Adipose tissue (tissue), 3 donors: Measurements from ENCODE around the gene CBX4. TPM values are rescaled to one million over a fixed set of nuclear protein-coding genes. Genes with fewer than 3 reads are reported as not detected.

Source experiments
- H3K27ac ChIP-seq: one replicate; pipeline ENCODE4 v1.5.1; 2013; ENCODE audit warnings: low read depth, low read length
- WGBS, 3 donors: extraction: QIAGEN DNeasy Blood & Tissue Kit; methylation state at CpG; one replicate each; pipeline ENCODE4 v1.1.7; 2013; 5-methylcytosine and 5-hydroxymethylcytosine counted together
- polyA plus RNA-seq, 3 donors: library from polyadenylated mRNA; stranded (reverse); fragments of 200-250 nt; gene quantifications; one replicate each; pipeline ENCODE4 v1.2.3, GENCODE V29; 2013
- donor health status: healthy with polysubstance abuse.
- donor health status: Bipolar disorder and iron deficiency.
- donor health status: healthy.

CBX4 gene
- polyA plus RNA-seq, 3 donors = 6.3 to 10.6 (median 8.0) TPM

DNA sequence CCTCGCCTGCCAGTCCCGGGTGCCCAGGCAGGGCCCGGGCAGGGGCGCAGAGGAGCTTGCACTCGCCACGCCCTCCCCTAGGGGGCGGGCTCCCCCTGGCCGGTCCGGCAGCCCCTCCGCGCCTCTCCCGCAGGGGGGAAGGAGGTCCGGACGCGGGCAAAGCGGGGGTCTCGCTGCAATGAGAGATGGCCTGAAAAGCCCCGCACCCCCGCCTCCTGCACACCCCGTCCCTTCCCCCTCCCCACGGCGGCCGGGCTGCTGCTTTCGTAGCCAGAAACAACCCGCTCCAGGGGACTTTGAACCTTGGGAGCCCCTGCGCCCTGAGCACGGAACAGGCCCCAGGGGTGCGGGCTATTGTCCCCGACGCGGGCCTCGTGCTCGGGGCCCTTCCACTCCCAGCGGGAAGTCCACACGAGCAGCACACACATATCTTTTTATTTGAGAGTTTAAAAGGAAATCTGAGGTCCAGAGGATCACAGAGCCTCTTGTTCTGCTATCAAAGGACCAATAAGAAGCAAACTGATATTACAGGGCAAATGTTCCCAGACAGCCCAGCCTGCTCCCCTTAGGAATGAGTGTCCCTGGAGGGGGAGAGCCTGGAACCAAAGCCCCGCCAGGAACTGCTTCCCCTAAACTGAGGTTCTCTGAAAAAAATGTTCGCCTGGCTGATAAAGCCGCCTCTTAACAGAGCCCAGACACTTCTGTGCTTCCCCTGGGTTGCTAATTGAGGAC is 5.8 kb upstream of the CBX4 start:
- WGBS, 3 donors = 3 to 7% (median 3%) methylated on average over 27 to 38 of the region's 38 CpGs

DNA sequence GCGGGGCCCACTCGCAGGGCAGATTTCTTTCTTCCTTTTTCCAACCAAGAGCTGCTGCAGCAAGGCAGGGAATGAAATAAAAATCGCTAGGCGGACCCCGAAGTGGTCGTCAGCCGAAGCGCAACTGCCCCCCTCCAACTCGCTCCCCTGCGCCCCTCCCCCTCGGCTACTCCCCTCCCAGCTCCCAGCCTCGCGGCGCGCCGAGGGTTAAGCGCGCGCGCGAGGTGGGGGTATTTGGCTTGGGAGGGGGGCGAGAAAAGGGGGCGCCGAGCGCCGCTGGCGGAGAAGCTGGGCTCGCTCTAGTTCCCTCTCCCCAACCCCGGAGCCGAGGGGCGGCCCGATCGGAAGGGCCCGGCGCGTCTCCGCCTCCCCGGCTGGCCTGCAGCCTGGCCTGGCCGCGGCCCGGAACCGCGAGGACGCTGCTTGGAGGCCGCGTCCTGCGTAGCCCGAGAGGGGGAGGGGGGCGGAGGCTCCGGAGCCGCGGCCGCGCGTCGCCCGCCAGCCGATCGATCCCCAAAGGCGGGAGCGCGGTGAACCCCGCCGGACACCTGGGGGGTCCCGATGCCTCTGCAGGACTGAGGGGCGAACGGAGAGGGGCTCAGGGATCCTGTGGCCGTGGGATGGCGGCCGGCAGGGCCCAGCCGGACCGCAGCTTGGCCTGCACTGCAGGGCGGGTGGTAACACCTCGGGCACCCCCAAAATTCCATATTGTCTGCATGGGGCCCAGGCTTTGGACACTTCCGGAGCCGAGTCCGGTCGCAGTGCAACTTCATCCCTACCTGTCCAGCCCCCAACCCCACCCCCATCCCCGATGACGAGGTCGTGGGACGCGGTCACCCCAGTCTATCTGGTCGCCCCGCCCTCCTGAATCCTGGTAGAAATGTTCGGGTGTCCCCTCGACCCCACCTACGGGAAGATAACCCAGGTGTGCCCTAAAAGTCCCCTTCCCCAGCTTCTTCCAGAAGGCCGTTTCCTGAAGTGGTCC is 4.9 kb upstream of the CBX4 start:
- 1 to 3% (median 2%) methylated on average over 52 to 89 of the region's 89 CpGs for WGBS, 3 donors
- H3K27ac ChIP-seq = no peak overlapping the region

More for the DNA sequence above, 5.8 kb upstream of the CBX4 start:
- no peak overlapping the region for H3K27ac ChIP-seq

- WGBS, 3 donors = 0 to 2% (median 1%) methylated on average over 39 of the region's 39 CpGs
- no peak overlapping the region for H3K27ac ChIP-seq
These were observed 4.2 kb upstream of the CBX4 start for GRCh38 chr17:79843474-79843815.

DNA sequence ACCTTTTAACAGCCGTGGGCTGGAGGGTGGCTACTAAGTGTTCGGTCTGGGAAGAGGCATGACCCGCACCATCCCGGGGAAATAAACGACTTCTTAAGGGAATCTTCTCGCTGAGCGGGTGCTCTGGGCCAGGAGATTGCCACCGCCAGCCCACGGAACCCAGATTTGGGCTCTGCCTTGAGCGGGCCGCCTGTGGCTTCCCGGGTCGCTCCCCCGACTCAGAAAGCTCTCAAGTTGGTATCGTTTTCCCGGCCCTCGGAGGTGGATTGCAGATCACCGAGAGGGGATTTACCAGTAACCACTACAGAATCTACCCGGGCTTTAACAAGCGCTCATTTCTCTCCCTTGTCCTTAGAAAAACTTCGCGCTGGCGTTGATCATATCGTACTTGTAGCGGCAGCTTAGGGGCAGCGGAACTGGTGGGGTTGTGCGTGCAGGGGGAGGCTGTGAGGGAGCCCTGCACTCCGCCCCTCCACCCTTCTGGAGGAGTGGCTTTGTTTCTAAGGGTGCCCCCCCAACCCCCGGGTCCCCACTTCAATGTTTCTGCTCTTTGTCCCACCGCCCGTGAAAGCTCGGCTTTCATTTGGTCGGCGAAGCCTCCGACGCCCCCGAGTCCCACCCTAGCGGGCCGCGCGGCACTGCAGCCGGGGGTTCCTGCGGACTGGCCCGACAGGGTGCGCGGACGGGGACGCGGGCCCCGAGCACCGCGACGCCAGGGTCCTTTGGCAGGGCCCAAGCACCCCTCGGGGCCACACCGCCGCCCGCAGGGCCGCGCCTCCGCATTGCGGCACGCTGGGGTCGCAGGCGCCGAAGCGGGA is 3.6 kb upstream of the CBX4 start:
- WGBS, 3 donors = 4 to 7% (median 5%) methylated on average over 52 to 66 of the region's 66 CpGs
- H3K27ac ChIP-seq = no peak overlapping the region

GRCh38 chr17:79842136-79842655 is 3.0 kb upstream of the CBX4 start:
- H3K27ac ChIP-seq = no peak overlapping the region
- 15 to 18% (median 16%) methylated on average over 20 of the region's 20 CpGs for whole genome bisulfite sequencing, 3 donors

- 4 to 6% (median 5%) methylated on average over 49 to 55 of the region's 55 CpGs for WGBS, 3 donors
- H3K27ac ChIP-seq = no peak overlapping the region
These were observed 2.3 kb upstream of the CBX4 start for GRCh38 chr17:79841369-79842135.

DNA sequence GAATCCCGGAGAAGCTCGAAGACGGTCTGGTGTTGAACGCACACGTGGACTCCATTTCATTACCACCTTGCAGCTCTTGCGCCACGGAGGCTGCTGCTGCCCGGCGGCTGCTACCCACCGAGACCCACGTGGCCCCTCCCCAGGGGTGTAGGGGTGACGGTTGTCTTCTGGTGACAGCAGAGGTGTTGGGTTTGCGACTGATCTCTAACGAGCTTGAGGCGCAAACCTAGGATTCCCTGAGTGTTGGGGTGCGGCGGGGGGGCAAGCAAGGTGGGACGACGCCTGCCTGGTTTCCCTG is 1.7 kb upstream of the CBX4 start:
- no peak overlapping the region for H3K27ac ChIP-seq
- WGBS, 3 donors = 2 to 3% (median 2%) methylated on average over 19 of the region's 19 CpGs

DNA sequence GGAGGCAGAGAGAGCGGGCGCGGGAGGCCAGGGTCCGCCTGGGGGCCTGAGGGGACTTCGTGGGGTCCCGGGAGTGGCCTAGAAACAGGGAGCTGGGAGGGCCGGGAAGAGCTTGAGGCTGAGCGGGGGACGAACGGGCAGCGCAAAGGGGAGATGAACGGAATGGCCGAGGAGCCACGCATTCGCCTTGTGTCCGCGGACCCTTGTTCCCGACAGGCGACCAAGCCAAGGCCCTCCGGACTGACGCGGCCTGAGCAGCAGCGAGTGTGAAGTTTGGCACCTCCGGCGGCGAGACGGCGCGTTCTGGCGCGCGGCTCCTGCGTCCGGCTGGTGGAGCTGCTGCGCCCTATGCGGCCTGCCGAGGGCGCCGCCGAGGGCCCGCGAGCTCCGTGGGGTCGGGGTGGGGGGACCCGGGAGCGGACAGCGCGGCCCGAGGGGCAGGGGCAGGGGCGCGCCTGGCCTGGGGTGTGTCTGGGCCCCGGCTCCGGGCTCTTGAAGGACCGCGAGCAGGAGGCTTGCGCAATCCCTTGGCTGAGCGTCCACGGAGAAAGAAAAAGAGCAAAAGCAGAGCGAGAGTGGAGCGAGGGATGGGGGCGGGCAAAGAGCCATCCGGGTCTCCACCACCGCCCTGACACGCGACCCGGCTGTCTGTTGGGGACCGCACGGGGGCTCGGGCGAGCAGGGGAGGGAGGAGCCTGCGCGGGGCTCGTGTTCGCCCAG is 1.2 kb upstream of the CBX4 start:
- WGBS, 3 donors = 4 to 5% (median 5%) methylated on average over 43 to 74 of the region's 74 CpGs
- H3K27ac ChIP-seq = no peak overlapping the region

DNA sequence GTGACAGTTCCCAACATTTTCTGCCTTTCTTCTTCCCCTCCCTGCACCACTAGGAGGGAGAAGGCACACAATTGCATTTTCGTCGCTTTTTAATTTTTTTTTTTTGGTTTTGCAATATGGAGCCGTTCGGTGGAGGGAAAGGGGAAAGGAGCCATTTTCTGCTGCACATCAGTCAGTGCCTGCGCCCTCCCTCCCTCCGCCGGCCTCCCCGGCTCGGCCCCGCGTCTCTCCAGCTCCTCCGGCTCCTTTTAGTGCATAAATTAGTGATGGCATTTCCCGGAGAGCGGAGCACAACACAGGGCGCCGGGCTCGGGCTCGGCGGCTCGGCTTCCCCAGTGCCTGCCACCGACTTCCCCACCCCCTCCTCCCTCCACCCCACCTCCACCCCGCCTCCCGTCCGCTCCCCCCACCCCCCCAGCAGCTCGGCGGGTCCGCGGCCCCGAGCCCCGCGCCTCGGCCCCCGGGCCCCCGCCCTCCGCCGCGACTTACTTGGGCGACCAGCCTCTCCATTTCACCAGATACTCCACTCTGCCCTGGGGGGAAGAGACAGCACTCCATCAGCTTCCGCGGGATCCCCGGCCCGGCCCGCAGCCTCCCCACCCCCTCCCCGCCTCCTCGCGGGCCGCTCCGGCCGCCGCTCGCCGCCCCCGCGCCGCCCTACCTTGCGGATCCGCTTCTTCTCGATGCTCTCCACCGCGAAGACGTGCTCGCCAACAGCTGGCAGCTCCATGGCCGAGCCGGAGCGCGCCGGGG is 542 bp downstream of the CBX4 start:
- 1 to 2% (median 1%) methylated on average over 41 to 67 of the region's 67 CpGs for WGBS, 3 donors
- peak overlapping the region; percentile 30 for H3K27ac ChIP-seq

DNA sequence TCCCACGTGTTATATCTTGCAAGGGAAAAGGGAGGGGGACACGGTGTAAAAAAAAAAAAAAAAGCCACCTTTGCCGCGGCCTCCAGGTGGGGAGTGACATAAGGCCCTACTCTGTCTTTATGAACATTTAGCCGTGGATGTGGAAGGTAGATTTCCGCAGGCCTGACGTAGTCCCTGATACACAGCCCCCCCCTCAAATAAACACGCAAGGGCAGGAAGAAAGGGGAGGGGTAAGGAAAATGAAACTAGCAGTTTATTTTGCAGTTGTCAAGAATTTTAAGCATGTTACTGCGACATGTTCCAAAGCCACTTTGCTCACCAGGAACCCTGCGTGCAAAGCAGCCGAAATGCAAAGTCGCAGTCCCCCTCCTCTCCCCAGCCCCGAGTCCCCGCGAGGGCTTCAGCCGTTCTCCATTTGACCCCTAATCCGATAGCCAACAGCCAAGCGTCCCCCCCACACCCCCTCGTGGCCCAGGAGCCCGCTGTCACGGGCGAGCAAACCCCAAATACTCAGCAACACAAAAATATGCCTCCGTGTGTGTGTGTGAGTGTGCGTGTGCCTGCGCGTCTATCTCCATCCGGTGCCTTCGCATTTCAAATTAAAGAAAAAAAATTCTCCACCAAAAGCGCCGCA is 1.2 kb downstream of the CBX4 start:
- WGBS, 3 donors = 1 to 3% (median 1%) methylated on average over 30 of the region's 30 CpGs
- no peak overlapping the region for H3K27ac ChIP-seq

- 9 to 24% (median 18%) methylated on average over 38 to 41 of the region's 41 CpGs for WGBS, 3 donors
- no peak overlapping the region for H3K27ac ChIP-seq
These were observed 2.0 kb downstream of the CBX4 start for GRCh38 chr17:79836972-79837887.

DNA sequence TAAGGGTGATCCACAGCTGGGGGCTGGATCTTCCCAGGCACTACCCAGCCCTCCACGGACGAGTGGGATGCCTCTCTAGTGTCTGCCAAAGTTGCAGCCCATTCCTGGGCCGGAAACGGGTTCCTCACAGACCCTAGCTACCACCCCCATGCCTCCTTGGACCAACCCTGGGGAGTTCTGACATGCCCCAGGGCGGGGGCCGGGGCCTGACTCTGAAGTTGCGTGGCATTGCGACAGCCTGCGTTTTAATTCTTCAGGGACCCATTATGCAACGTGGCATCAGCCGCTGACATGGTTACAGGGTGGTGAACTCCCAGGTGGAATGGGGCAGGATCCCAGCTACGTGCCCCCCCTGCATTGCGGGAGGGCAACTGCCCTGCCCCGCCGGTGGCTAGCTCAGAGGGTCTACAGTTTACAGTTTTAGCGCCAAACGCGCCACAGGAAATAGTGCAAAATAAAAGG is 2.7 kb downstream of the CBX4 start:
- 24 to 42% (median 33%) methylated on average over 18 of the region's 18 CpGs for WGBS, 3 donors

DNA sequence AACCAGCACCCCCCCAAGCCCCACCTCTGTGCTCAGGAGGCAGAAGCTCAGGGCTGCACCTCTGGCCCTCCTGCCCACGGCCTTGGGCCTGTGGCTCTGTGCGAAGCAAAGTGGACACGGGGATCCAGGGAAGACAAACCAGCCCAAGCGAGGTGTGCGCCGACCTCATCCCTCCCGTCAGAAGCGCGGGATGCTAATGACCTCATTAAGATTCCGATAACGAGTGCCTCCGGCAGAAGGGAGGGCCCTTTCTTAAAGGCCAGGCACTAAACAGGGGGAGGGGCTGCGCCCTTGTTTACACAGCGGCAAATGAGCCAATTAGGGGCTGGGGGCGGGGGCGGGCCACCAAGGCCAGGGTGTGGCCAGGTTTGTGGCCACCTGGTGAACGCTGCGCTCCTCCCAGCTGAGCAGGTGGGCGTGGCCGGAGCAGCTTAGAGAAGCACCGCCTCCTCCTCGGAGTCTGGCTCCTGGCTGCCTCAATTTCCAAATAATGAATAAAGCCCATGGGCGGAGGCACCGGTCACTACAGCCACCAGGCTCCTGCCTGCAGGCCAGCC is 3.2 kb downstream of the CBX4 start:
- H3K27ac ChIP-seq = no peak overlapping the region

More for the DNA sequence above, 2.7 kb downstream of the CBX4 start:
- H3K27ac ChIP-seq = no peak overlapping the region

GRCh38 chr17:79835470-79835899 is 3.8 kb downstream of the CBX4 start:
- H3K27ac ChIP-seq = no peak overlapping the region
- WGBS, 3 donors = 71 to 88% (median 83%) methylated on average over 12 to 13 of the region's 13 CpGs

More for the DNA sequence above, 3.2 kb downstream of the CBX4 start:
- 30 to 89% (median 88%) methylated on average over 22 to 24 of the region's 24 CpGs for WGBS, 3 donors
